Smooth muscle cell (in vitro differentiated cells): ENCODE results near the gene FGF8. TPM values are rescaled to one million over a fixed set of nuclear protein-coding genes. Genes with fewer than 3 reads are reported as not detected.

Source experiments
- DNase-seq: peaks from one replicate; lab custom pipeline; 2025; ENCODE audit not compliant: unreplicated experiment; lab: John Stamatoyannopoulos, UW
- H2AFZ ChIP-seq: fragments of 200-600 bp; sonication (generic); 2 replicates; pipeline ENCODE4 v1.6.0; 2016; ENCODE audit warnings: antibody characterized with exemption, low read depth, mild to moderate bottlenecking
- H3F3A ChIP-seq: fragments of 200-600 bp; sonication (generic); 2 replicates; pipeline ENCODE4 v1.6.0; 2017; ENCODE audit warnings: antibody characterized with exemption, low read depth
- H3K27ac ChIP-seq: fragments of 200-600 bp; sonication (generic); 2 replicates; pipeline ENCODE4 v1.5.1; 2016; ENCODE audit warnings: low read depth, mild to moderate bottlenecking
- H3K27me3 ChIP-seq: fragments of 200-600 bp; sonication (generic); 2 replicates; pipeline ENCODE4 v1.6.1; 2016; ENCODE audit warnings: low read depth, mild to moderate bottlenecking
- H3K36me3 ChIP-seq: fragments of 200-600 bp; sonication (generic); 2 replicates; pipeline ENCODE4 v1.5.1; 2016; ENCODE audit warnings: low read depth
- H3K4me1 ChIP-seq: fragments of 200-600 bp; sonication (generic); 2 replicates; pipeline ENCODE4 v1.5.1; 2016; ENCODE audit warnings: low read depth
- H3K4me2 ChIP-seq: fragments of 200-600 bp; sonication (generic); 2 replicates; pipeline ENCODE4 v1.6.0; 2016; ENCODE audit warnings: mild to moderate bottlenecking
- H3K4me3 ChIP-seq: fragments of 200-600 bp; sonication (generic); 2 replicates; pipeline ENCODE4 v1.5.1; 2016; ENCODE audit warnings: mild to moderate bottlenecking
- H3K79me2 ChIP-seq: fragments of 200-600 bp; sonication (generic); 2 replicates; pipeline ENCODE4 v1.6.0; 2016; ENCODE audit warnings: low read depth, mild to moderate bottlenecking
- H3K9ac ChIP-seq: fragments of 200-600 bp; sonication (generic); 2 replicates; pipeline ENCODE4 v1.6.0; 2016; ENCODE audit warnings: low read depth
- H3K9me3 ChIP-seq: fragments of 200-600 bp; sonication (generic); replicated peaks from 2 replicates; pipeline ENCODE4 v1.5.1; 2016; ENCODE audit warnings: low read depth
- H4K20me1 ChIP-seq: fragments of 200-600 bp; sonication (generic); 2 replicates; pipeline ENCODE4 v1.6.0; 2016; ENCODE audit warnings: low read depth
- WGBS: methylation state at CpG from one replicate; pipeline ENCODE4 v1.1.7; 2016; ENCODE audit warnings: low lambda C conversion rate; 5-methylcytosine and 5-hydroxymethylcytosine counted together
- polyA plus RNA-seq: library from polyadenylated mRNA; unstranded; fragments of >200 nt; fragmentation: Nextera tagmentation; extraction: Ambion mirVana; gene quantifications from 2 replicates; pipeline ENCODE4 v1.2.1, GENCODE V29; 2016
- total RNA-seq: library from RNA; depleted of rRNA; stranded (reverse); fragments of >200 nt; gene quantifications from 2 replicates; pipeline ENCODE4 v1.2.3, GENCODE V29; 2014
- TF ChIP-seq, protein P1 (sequence below): fragments of 200-600 bp; sonication (generic); IDR thresholded peaks from 2 replicates; pipeline ENCODE4 v1.5.1; 2017; ENCODE audit warnings: borderline replicate concordance, mild to moderate bottlenecking, antibody characterized with exemption; ENCODE audit not compliant: insufficient read depth, poor library complexity, severe bottlenecking

The FGF8 gene
- total and polyA plus RNA-seq, 2 experiments from 2014 or later: not detected

DNA sequence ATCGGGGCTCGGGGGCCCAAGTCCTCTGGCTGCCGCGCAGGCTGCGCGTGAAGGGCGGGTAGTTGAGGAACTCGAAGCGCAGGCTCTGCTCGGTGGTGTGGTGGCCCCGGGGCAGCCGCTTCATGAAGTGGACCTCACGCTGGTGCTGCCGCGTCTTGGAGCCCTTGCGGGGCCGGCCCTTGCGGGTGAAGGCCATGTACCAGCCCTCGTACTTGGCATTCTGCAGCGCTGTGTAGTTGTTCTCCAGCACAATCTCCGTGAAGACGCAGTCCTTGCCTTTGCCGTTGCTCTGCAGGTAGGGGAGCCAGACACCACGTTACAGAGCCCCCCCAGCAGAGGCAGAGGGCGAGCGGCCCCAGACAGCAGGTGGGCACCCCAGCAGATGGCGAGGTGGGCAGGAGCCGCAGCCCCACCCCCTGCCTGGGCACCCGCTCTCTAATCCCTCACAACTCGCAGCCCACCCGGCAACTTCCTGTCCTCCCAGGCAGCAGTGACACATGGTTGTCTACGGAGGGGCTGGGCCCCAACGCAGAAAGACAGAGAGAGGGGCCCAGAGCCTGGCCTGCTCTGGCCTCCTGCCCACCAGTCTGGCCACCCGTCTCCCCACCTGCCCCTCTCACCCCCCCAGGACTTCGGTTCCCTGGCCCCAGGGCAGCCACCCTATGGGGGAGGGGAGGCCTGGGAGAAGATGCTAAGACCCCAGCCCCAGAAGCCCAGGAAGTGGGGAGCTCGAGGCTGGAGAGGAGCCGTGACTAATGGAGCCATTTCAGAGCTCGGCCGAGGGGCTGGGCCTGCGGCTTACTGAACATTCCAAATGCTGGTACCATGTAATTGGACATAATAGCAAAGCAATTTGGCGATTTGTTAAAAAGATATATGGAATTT is 5.3 kb downstream of the FGF8 start:
- no peak overlapping the region for H2AFZ ChIP-seq
- H3K36me3 ChIP-seq: no peaks in the 10 kb centered on the region
- no peak overlapping the region for H3K4me3 ChIP-seq
- 90% methylated on average over 40 of the region's 41 CpGs for whole genome bisulfite sequencing
- H4K20me1 ChIP-seq: peaks cover 7% of the 10 kb centered on the region
- no peaks in the 10 kb centered on the region for H3F3A ChIP-seq
- H3K79me2 ChIP-seq: no peaks in the 10 kb centered on the region
- no peak overlapping the region for H3K27ac ChIP-seq
- no peak overlapping the region for H3K9ac ChIP-seq
- peaks cover 64% of the 10 kb centered on the region for H3K27me3 ChIP-seq
- no peaks in the 10 kb centered on the region for H3K9me3 ChIP-seq
- TF ChIP-seq, protein P1, sequence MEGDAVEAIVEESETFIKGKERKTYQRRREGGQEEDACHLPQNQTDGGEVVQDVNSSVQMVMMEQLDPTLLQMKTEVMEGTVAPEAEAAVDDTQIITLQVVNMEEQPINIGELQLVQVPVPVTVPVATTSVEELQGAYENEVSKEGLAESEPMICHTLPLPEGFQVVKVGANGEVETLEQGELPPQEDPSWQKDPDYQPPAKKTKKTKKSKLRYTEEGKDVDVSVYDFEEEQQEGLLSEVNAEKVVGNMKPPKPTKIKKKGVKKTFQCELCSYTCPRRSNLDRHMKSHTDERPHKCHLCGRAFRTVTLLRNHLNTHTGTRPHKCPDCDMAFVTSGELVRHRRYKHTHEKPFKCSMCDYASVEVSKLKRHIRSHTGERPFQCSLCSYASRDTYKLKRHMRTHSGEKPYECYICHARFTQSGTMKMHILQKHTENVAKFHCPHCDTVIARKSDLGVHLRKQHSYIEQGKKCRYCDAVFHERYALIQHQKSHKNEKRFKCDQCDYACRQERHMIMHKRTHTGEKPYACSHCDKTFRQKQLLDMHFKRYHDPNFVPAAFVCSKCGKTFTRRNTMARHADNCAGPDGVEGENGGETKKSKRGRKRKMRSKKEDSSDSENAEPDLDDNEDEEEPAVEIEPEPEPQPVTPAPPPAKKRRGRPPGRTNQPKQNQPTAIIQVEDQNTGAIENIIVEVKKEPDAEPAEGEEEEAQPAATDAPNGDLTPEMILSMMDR: no peak
- peaks cover 37% of the 10 kb centered on the region for H3K4me1 ChIP-seq
- DNase-seq: no peak
- H3K4me2 ChIP-seq: no peak overlapping the region

DNA sequence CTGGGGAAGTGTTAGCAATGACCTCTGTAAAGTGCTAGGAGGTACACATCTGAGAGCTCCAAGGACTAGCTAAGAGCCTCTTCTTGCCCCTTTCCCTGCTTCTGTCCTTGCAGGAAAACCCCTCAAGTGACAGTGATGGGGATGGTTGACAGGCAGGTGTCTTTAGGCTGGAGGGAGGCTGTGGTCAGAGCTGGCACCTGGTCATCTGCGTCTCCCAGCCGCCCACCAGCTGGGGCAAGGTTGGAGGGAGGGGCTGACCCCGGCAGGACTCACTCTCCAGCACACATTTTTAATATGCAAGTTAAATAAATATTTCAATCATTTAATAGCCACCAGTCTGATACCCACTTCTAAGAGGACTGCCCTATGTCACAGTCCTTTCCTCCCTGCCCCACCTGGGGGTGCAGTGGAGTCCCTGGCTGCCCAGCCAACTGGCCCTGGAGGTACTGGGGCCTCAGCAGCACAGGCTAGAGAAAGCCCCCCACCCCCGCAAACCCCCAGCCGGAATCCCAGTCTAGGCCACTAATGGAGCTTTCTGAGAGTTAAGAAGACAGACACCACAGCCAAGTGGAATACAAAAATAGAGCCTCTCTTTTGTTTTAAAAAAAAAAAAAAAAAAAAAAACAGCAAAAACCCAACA is 6.3 kb downstream of the FGF8 start:
- Histone ChIP-seq H2AFZ (no peak overlapping the region), H3K36me3 (no peaks in the 10 kb centered on the region), H3K27ac (no peak overlapping the region), H3F3A (no peaks in the 10 kb centered on the region), H3K9ac (no peak overlapping the region), H4K20me1 (no peaks in the 10 kb centered on the region), H3K4me1 (peaks cover 28% of the 10 kb centered on the region), H3K79me2 (no peaks in the 10 kb centered on the region), H3K9me3 (no peaks in the 10 kb centered on the region), H3K4me3 (no peak overlapping the region), H3K27me3 (peaks cover 64% of the 10 kb centered on the region), H3K4me2 (no peak overlapping the region)
- no peak for DNase-seq
- 94% methylated on average over 5 of the region's 5 CpGs for WGBS
- TF ChIP-seq, protein P1: no peak

DNA sequence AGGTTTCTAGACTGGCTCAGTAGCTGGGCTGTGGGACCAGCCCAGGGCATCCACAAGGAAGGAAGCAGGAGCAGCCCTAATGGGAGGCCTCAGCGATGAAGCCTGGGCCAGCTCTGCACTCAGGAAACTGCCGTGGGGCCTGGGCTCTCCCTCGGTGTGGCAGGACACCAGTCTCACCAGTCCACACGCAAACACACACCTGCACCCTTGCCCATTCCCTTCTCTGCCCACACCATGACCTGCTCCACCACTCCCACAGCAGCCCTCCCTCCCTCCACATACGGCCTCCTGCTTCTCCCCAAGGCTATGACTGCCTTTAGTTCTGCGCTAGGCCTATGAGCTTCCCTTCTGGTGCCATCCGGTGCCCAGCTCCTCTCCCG is 7.1 kb downstream of the FGF8 start:
- WGBS: 95% methylated on average over 8 of the region's 8 CpGs

More for the DNA sequence above, 7.1 kb downstream of the FGF8 start:
- Histone ChIP-seq H3K4me3 (no peak overlapping the region), H3K4me1 (peaks cover 19% of the 10 kb centered on the region), H4K20me1 (no peaks in the 10 kb centered on the region), H3K9ac (no peak overlapping the region), H3K36me3 (no peaks in the 10 kb centered on the region), H3K27me3 (peaks cover 59% of the 10 kb centered on the region), H3F3A (no peaks in the 10 kb centered on the region), H3K9me3 (no peaks in the 10 kb centered on the region), H2AFZ (no peak overlapping the region), H3K27ac (no peak overlapping the region), H3K79me2 (no peaks in the 10 kb centered on the region), H3K4me2 (no peak overlapping the region)
- no peak for DNase-seq
- TF ChIP-seq, protein P1: no peak
